DMS79 treated with DMSO at 0.1 percent for 48 hours (cell line): Measurements from ENCODE around the gene CFAP46.

ENCODE experiments used
- DNase-seq: peaks from one replicate; lab custom pipeline; 2025; lab: John Stamatoyannopoulos, UW

Gene CFAP46

GRCh38 chr10:132880128-132880981, 62.0 kb downstream of the CFAP46 start:
- DNase-seq: no peak

- no peak for DNase-seq
These were observed 62.8 kb downstream of the CFAP46 start for GRCh38 chr10:132879408-132880127.

GRCh38 chr10:132878730-132879407, 63.5 kb downstream of the CFAP46 start:
- DNase-seq: no peak

- no peak for DNase-seq
These were observed 64.2 kb downstream of the CFAP46 start for GRCh38 chr10:132878091-132878729.

- no peak for DNase-seq
These were observed 64.9 kb downstream of the CFAP46 start for GRCh38 chr10:132877473-132877872.

GRCh38 chr10:132876993-132877431, 65.4 kb downstream of the CFAP46 start:
- no peak for DNase-seq

- DNase-seq: no peak
These were observed 66.1 kb downstream of the CFAP46 start for GRCh38 chr10:132876131-132876860.

- no peak for DNase-seq
These were observed 66.9 kb downstream of the CFAP46 start for GRCh38 chr10:132875435-132875834.

- DNase-seq: no peak
These were observed 69.0 kb downstream of the CFAP46 start for GRCh38 chr10:132873395-132873794.

- DNase-seq: no peak
These were observed 69.7 kb downstream of the CFAP46 start for GRCh38 chr10:132872658-132873057.

- DNase-seq: no peak
These were observed 71.9 kb downstream of the CFAP46 start for GRCh38 chr10:132870426-132870825.

GRCh38 chr10:132869621-132870020, 72.7 kb downstream of the CFAP46 start:
- no peak for DNase-seq

GRCh38 chr10:132868995-132869394, 73.4 kb downstream of the CFAP46 start:
- no peak for DNase-seq

GRCh38 chr10:132867801-132868644, 74.3 kb downstream of the CFAP46 start:
- no peak for DNase-seq

- DNase-seq: no peak
These were observed 75.6 kb downstream of the CFAP46 start for GRCh38 chr10:132866601-132867381.

- no peak for DNase-seq
These were observed 76.3 kb downstream of the CFAP46 start for GRCh38 chr10:132865851-132866600.

GRCh38 chr10:132865171-132865631, 77.2 kb downstream of the CFAP46 start:
- no peak for DNase-seq

GRCh38 chr10:132862485-132863420, 79.6 kb downstream of the CFAP46 start:
- DNase-seq: no peak
